OCI-LY1 (cell line): Measurements from ENCODE around the gene STXBP6.

Source experiments
- CTCF ChIP-seq: fragments of 200-600 bp; sonication (generic), shearing (Covaris generic); IDR thresholded peaks from 2 replicates; pipeline ENCODE4 v1.5.1; 2017; ENCODE audit warnings: mild to moderate bottlenecking, antibody characterized with exemption, low read length, moderate library complexity, mixed read lengths
- EZH2 ChIP-seq: fragments of 200-600 bp; sonication (generic), shearing (Covaris generic); IDR thresholded peaks from 2 replicates; pipeline ENCODE4 v1.8.0; 2017; ENCODE audit warnings: borderline replicate concordance, mixed run types, mild to moderate bottlenecking, antibody characterized with exemption, low read length, moderate library complexity, mixed read lengths

GRCh38 chr14:25038044-25038668 lies 11.8 kb downstream of the STXBP6 start:
- TF ChIP-seq CTCF (no peak), EZH2 (no peak)
